Endothelial cell of umbilical vein (primary cell): ENCODE results near the gene HOXB3. TPM values are rescaled to one million over a fixed set of nuclear protein-coding genes. Genes with fewer than 3 reads are reported as not detected.

Source experiments
- BruUV-seq: library from RNA; stranded (reverse); fragments of 400-500 nt; replicated peaks from 2 replicates; lab custom pipeline; 2021; lab: Mats Ljungman, UMichigan
- CTCF ChIA-PET: fragments of 300-600, 350-600 bp; sonication (Branson Sonifier 250); formaldehyde crosslinking; loops from one replicate; lab custom pipeline; 2021; ENCODE audit warnings: antibody characterized with exemption, inconsistent platforms; lab: Charles Lee
- POLR2A ChIA-PET: fragments of 300-600, 350-600 bp; sonication (Branson Sonifier 250); formaldehyde crosslinking; loops from one replicate; lab custom pipeline; 2021; ENCODE audit warnings: antibody characterized with exemption, inconsistent platforms; lab: Charles Lee
- DNase-seq: peaks from one replicate; pipeline ENCODE4 v3.0.0-alpha.2; 2011; ENCODE audit warnings: low read depth, low spot score
- FAIRE-seq: peaks from 2 replicates; lab custom pipeline; 2011; peaks lifted over from hg19 to GRCh38; lab: Jason Lieb, UNC
- H2AFZ ChIP-seq: 2 replicates; pipeline ENCODE4 v1.6.0; 2012; ENCODE audit warnings: low read depth, low read length, control low read depth, inconsistent platforms
- H3K27ac ChIP-seq: 2 replicates; pipeline ENCODE4 v1.5.1; 2011; ENCODE audit warnings: low read depth, mild to moderate bottlenecking, control low read depth, low read length, moderate library complexity; ENCODE audit not compliant: insufficient read depth
- H3K27me3 ChIP-seq, 2 experiments: 2 replicates each; pipeline versions ENCODE4 v1.6.0 to v1.6.1; 2011; ENCODE audit warnings: low read length in 2 of 2, mixed read lengths in 1 of 2; ENCODE audit not compliant: control insufficient read depth in 2 of 2, insufficient read depth in 2 of 2
- H3K36me3 ChIP-seq, 2 experiments: 2 replicates in 1 of 2; 3 replicates in 1 of 2; pipeline ENCODE4 v1.5.1; 2011; ENCODE audit warnings: low read length in 2 of 2, mild to moderate bottlenecking in 1 of 2, moderate library complexity in 1 of 2; ENCODE audit not compliant: control insufficient read depth in 2 of 2, insufficient read depth in 2 of 2; ENCODE audit errors: extremely low read depth in 1 of 2
- H3K4me1 ChIP-seq: 3 replicates; pipeline ENCODE4 v1.5.1; 2011; ENCODE audit warnings: mild to moderate bottlenecking, low read length; ENCODE audit not compliant: control insufficient read depth, insufficient read depth; ENCODE audit errors: extremely low read depth
- H3K4me2 ChIP-seq: 2 replicates; pipeline ENCODE4 v1.6.1; 2011; ENCODE audit warnings: low read length, control low read depth, mixed read lengths; ENCODE audit not compliant: insufficient read depth
- H3K4me3 ChIP-seq, 3 experiments: fragments of 200-600 bp in 1 of 3; sonication (generic), shearing (Covaris generic) in 1 of 3; replicated peaks in 1 of 3; 2 replicates each; pipeline ENCODE4 v1.5.1; 2011 to 2016; ENCODE audit warnings: control low read depth in 3 of 3, low read length in 3 of 3, mild to moderate bottlenecking in 2 of 3, inconsistent platforms in 1 of 3, low read depth in 1 of 3, moderate library complexity in 1 of 3; ENCODE audit not compliant: insufficient read depth in 1 of 3
- H3K79me2 ChIP-seq: 2 replicates; pipeline ENCODE4 v1.6.0; 2012; ENCODE audit warnings: low read length, inconsistent platforms; ENCODE audit not compliant: control insufficient read depth, insufficient read depth
- H3K9ac ChIP-seq: replicated peaks from 2 replicates; pipeline ENCODE3; 2011; ENCODE audit warnings: low read length, control low read depth; ENCODE audit not compliant: insufficient read depth; ENCODE audit errors: extremely low read depth
- H3K9me1 ChIP-seq: replicated peaks from 3 replicates; pipeline ENCODE4 v1.6.0; 2011; ENCODE audit warnings: mild to moderate bottlenecking, low read length; ENCODE audit not compliant: control insufficient read depth, insufficient read depth; ENCODE audit errors: extremely low read depth
- H3K9me3 ChIP-seq: replicated peaks from 2 replicates; pipeline ENCODE4 v1.5.1; 2012; ENCODE audit warnings: low read length, inconsistent platforms; ENCODE audit not compliant: control insufficient read depth, insufficient read depth
- H4K20me1 ChIP-seq: replicated peaks from 2 replicates; pipeline ENCODE3; 2011; ENCODE audit warnings: mild to moderate bottlenecking, low read length; ENCODE audit not compliant: control insufficient read depth, insufficient read depth; ENCODE audit errors: extremely low read depth
- CTCF ChIP-seq, 2 donors: IDR thresholded peaks; 1 replicate in 1 of 2; 2 replicates in 1 of 2; pipeline ENCODE4 v1.5.1; 2011; ENCODE audit warnings: low read length in 2 of 2, mild to moderate bottlenecking in 2 of 2, moderate library complexity in 2 of 2, control low read depth in 1 of 2, inconsistent platforms in 1 of 2, low read depth in 1 of 2; ENCODE audit not compliant: insufficient read depth in 1 of 2; ENCODE audit errors: extremely low read depth in 1 of 2
- FOS ChIP-seq: IDR thresholded peaks from 2 replicates; pipeline ENCODE4 v1.6.1; 2011; ENCODE audit warnings: mild to moderate bottlenecking, low read length, moderate library complexity, borderline replicate concordance; ENCODE audit not compliant: insufficient read depth
- GATA2 ChIP-seq: IDR thresholded peaks from 2 replicates; pipeline ENCODE4 v1.7.0; 2011; ENCODE audit warnings: low read depth, mild to moderate bottlenecking, moderate library complexity, mixed read lengths, low read length; ENCODE audit not compliant: insufficient read length, insufficient read depth
- JUN ChIP-seq: IDR thresholded peaks from 2 replicates; pipeline ENCODE4 v1.6.1; 2011; ENCODE audit warnings: borderline replicate concordance, low read depth; ENCODE audit not compliant: insufficient read length, insufficient read depth
- MAX ChIP-seq: IDR thresholded peaks from 2 replicates; pipeline ENCODE4 v1.6.1; 2011; ENCODE audit not compliant: insufficient read depth, insufficient read length
- MYC ChIP-seq: IDR thresholded peaks from one replicate; pipeline ENCODE4 v1.6.1; 2011; ENCODE audit warnings: mild to moderate bottlenecking, low read depth, low read length
- POLR2A ChIP-seq: IDR thresholded peaks from 2 replicates; pipeline ENCODE4 v1.6.1; 2012; ENCODE audit warnings: low read depth, mild to moderate bottlenecking, control low read depth, low read length
- POLR2AphosphoS5 ChIP-seq: IDR thresholded peaks from 2 replicates; pipeline ENCODE4 v1.6.1; 2012; ENCODE audit warnings: low read depth, mild to moderate bottlenecking, control low read depth, low read length, moderate library complexity; ENCODE audit not compliant: insufficient read depth
- dilution Hi-C: fragments of 300-500 bp; cut with MboI; formaldehyde crosslinking; loops from one replicate; pipeline ENCODE4 v1.15.0; 2019; ENCODE audit warnings: low sequenced_read_pairs; ENCODE audit not compliant: extremely low pct_ligation_motif_present
- intact Hi-C: fragments of 100-400 bp; cut with micrococcal nuclease; formaldehyde crosslinking; loops from one replicate; pipeline ENCODE4 v1.10.0; 2022
- polyA plus RNA-seq, 4 experiments: library from polyadenylated mRNA; depleted of rRNA in 3 of 4; stranded (reverse) in 3 of 4; unstranded in 1 of 4; fragments of >200 nt; gene quantifications; 2 replicates each; pipeline versions ENCODE4 v1.2.1 to v1.2.3, GENCODE V29; 2011 to 2012; ENCODE audit warnings: missing spikeins in 1 of 4
- total RNA-seq: library from RNA; stranded (reverse); gene quantifications from 2 replicates; pipeline ENCODE4 v1.2.3, GENCODE V29; 2021

Gene HOXB3
- total and polyA plus RNA-seq, 2 donors (not counting 3 experiments of a cell fraction or from before 2014, with no cell fraction given) = 29.6 to 56.6 TPM

- Histone ChIP-seq H3K9me1 (no peaks in the 10 kb centered on the region), H3K4me1 (peaks cover 49% of the 10 kb centered on the region), H3K4me2 (peak within 1 kb of the TSS; percentile 78), H3K4me3 (peak within 1 kb of the TSS; percentile 88 to 99 (median 97)), H3K9ac (peak within 1 kb of the TSS; percentile 91), H3K36me3 (peaks cover 2 to 3% of the 10 kb centered on the region in 2 experiments), H2AFZ (peak within 1 kb of the TSS; percentile 26), H3K79me2 (peaks cover 57% of the 10 kb centered on the region), H3K9me3 (no peaks in the 10 kb centered on the region), H4K20me1 (no peaks in the 10 kb centered on the region), H3K27me3 (no peaks in the 10 kb centered on the region), H3K27ac (peak within 1 kb of the TSS; percentile 77)
- TF ChIP-seq FOS (no peak), CTCF (IDR thresholded peaks at IDR 0.05; ENCODE audit: extremely low read depth in 1 of 2, insufficient read depth in 1 of 2, low read depth in 1 of 2, low read length in 2 of 2) (no peak), MAX (peak; percentile 3), GATA2 (no peak), JUN (no peak), POLR2A (no peak), POLR2AphosphoS5 (no peak), MYC (no peak)
- ChIA-PET CTCF (no interaction called here), POLR2A (no interaction called here)
- dilution Hi-C loops = no loop called here
- DNase-seq = peak; percentile 78
- FAIRE-seq = peak; percentile 89
- intact Hi-C loops = loop anchor here (1.0 to 2.0 kb wide), 2 partner anchors 8 to 24 kb away; no protein-coding TSS in a partner anchor
- TSS peak; percentile 10 for BruUV-seq
Observed at GRCh38 chr17:48545022-48545375, 45.0 kb downstream of the HOXB3 start, which contains the start of gene HOXB2. TSS of gene HOXB2 (minus strand) at chr17:48545109. CDS start at chr17:48544911, 198 bp downstream.
